ENCODE results near the gene ERCC3.
A peak's percentile ranks its signal among the peaks of the same experiment; 100 is the strongest.
"Not testable (repeated sequence)": the region's sequence is repeated elsewhere in the genome, so short reads cannot be mapped to it uniquely, and the experiment has no call there.

ERCC3 gene

GRCh38 chr2:127277028-127277427, 16.9 kb downstream of the ERCC3 start:
- DNase-seq: no peak

GRCh38 chr2:127275789-127276188, 18.2 kb downstream of the ERCC3 start:
- DNase-seq: no peak

- no peak for DNase-seq
These were observed 18.6 kb downstream of the ERCC3 start for GRCh38 chr2:127275356-127275755.

GRCh38 chr2:127270663-127271062, 23.3 kb downstream of the ERCC3 start:
- DNase-seq: no peak

GRCh38 chr2:127261804-127262406, 32.0 kb downstream of the ERCC3 start:
- DNase-seq: no peak

GRCh38 chr2:127259355-127259754, 34.6 kb downstream of the ERCC3 start:
- no peak for DNase-seq

- no peak for DNase-seq
These were observed 37.1 kb downstream of the ERCC3 start for GRCh38 chr2:127256866-127257265.

GRCh38 chr2:127256381-127256780, 37.6 kb downstream of the ERCC3 start:
- DNase-seq: no peak

- DNase-seq: no peak
These were observed 38.2 kb downstream of the ERCC3 start for GRCh38 chr2:127255721-127256120.

- peak; percentile 74 for DNase-seq
These were observed 38.8 kb downstream of the ERCC3 start for GRCh38 chr2:127255146-127255545.

GRCh38 chr2:127254386-127254981, 39.5 kb downstream of the ERCC3 start:
- no peak for DNase-seq

GRCh38 chr2:127241184-127241583, 52.8 kb downstream of the ERCC3 start:
- not testable (repeated sequence) for DNase-seq

- no peak for DNase-seq
These were observed 54.5 kb downstream of the ERCC3 start for GRCh38 chr2:127239395-127239794.

- DNase-seq: not testable (repeated sequence)
These were observed 56.2 kb downstream of the ERCC3 start for GRCh38 chr2:127237768-127238167.

- DNase-seq: no peak
These were observed 58.8 kb downstream of the ERCC3 start for GRCh38 chr2:127235082-127235702.

GRCh38 chr2:127233710-127234109, 60.2 kb downstream of the ERCC3 start:
- DNase-seq: no peak

GRCh38 chr2:127231130-127231865, 62.6 kb downstream of the ERCC3 start:
- peak; percentile 60 for DNase-seq

- no peak for DNase-seq
These were observed 64.4 kb downstream of the ERCC3 start for GRCh38 chr2:127229555-127229954.

GRCh38 chr2:127228102-127228501, 65.8 kb downstream of the ERCC3 start:
- no peak for DNase-seq

GRCh38 chr2:127227264-127227660, 66.7 kb downstream of the ERCC3 start:
- not testable (repeated sequence) for DNase-seq

GRCh38 chr2:127226520-127227263, 67.3 kb downstream of the ERCC3 start:
- DNase-seq: peak; percentile 46

- no peak for DNase-seq
These were observed 67.8 kb downstream of the ERCC3 start for GRCh38 chr2:127226132-127226519.
